HL-60 (cell line): Measurements from ENCODE around the gene ARFIP2.

Experiments
- GABPA ChIP-seq: IDR thresholded peaks from 2 replicates; pipeline ENCODE4 v1.6.1; 2012; ENCODE audit warnings: low read depth
- POLR2AphosphoS5 ChIP-seq: IDR thresholded peaks from 2 replicates; pipeline ENCODE4 v1.6.1; 2012; ENCODE audit warnings: low read depth
- TF ChIP-seq, protein P1 (sequence below): IDR thresholded peaks from one replicate; pipeline ENCODE4 v1.5.1; 2011; ENCODE audit warnings: low read length, control low read depth, inconsistent platforms; ENCODE audit not compliant: insufficient read depth

DNA sequence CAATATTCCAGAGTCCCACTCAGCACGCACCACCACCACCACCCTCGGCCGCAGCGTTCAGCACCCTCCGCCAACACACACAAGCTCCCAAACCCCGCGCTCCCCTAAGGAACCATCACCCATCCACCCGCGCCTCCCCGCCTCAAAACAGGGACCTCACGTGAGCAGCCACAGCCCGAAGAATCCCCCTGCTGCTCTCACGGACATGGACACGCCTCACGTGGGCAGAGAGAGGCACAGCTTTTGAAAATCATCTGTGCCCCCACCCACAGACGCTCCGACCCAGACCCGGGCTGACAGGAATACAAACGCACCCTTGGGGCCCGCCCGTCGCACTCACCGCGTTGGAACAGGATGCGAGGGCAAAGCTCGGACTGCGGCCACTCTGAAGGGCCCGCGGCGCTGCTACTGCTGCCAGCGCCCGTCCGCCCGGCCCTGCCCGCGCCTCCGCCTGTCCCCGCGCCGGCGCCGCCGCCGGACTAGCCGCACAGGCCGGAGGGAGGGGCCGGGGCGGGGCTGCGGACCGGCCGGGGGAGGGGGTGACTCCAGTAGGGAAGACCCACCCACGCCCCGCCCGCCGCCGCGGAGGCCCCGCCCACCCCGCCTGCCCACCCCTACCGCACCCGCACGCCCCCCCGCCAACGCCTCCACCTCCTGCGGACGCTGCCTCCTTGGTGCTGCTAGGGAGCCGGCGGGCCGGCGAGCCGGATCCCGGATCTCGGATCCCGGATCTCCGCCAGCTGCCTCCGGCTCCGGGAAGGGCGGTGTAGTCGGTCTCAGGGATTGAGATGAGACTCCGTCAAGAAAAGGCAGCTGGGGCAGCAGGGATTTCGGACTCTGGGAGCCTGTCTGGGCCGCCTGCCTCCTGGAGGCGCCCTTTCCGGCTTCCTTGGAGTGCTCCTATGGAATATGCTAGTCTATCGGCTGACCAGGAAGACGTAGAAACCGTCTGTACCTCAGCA is 7.4 kb downstream of the ARFIP2 start, which contains the start of gene TRIM3:
- TF ChIP-seq, protein P1, sequence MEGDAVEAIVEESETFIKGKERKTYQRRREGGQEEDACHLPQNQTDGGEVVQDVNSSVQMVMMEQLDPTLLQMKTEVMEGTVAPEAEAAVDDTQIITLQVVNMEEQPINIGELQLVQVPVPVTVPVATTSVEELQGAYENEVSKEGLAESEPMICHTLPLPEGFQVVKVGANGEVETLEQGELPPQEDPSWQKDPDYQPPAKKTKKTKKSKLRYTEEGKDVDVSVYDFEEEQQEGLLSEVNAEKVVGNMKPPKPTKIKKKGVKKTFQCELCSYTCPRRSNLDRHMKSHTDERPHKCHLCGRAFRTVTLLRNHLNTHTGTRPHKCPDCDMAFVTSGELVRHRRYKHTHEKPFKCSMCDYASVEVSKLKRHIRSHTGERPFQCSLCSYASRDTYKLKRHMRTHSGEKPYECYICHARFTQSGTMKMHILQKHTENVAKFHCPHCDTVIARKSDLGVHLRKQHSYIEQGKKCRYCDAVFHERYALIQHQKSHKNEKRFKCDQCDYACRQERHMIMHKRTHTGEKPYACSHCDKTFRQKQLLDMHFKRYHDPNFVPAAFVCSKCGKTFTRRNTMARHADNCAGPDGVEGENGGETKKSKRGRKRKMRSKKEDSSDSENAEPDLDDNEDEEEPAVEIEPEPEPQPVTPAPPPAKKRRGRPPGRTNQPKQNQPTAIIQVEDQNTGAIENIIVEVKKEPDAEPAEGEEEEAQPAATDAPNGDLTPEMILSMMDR = no peak
- TF ChIP-seq POLR2AphosphoS5 (no peak), GABPA (no peak)
